ENCODE data around the gene KRTAP10-1. TPM values are rescaled to one million over a fixed set of nuclear protein-coding genes. Genes with fewer than 3 reads are reported as not detected.

KRTAP10-1 gene
- total RNA-seq, 1 experiment from 2014 or later = not detected

GRCh38 chr21:44567481-44568171 lies 27.6 kb upstream of the KRTAP10-1 start:
- DNase-seq (ENCODE audit: low spot score) (no peak), ATAC-seq (no peak)
- peaks cover 17% of the 10 kb centered on the region for H3K36me3 Mint-ChIP-seq
- ChIA-PET POLR2A (no interaction called here), CTCF (interaction anchor here (1.2 kb wide), 1 partner anchor 225 kb away, joined by 3 read pairs; no protein-coding TSS in a partner anchor)
- TF ChIP-seq ETV6 (CRISPR knock-in tag; IDR thresholded peaks at IDR 0.05) = no peak
- TF ChIP-seq NFYB (CRISPR knock-in tag; conservative IDR thresholded peaks at IDR 0.05; ENCODE audit: low read depth) = no peak
- no peak for TF ChIP-seq SP1 (CRISPR knock-in tag; conservative IDR thresholded peaks at IDR 0.05)
- no peak for TF ChIP-seq PREB (CRISPR knock-in tag; IDR thresholded peaks at IDR 0.05; ENCODE audit: borderline replicate concordance)
- no peak for TF ChIP-seq ATF3 (CRISPR knock-in tag; conservative IDR thresholded peaks at IDR 0.05)
- TF ChIP-seq RORB (CRISPR knock-in tag; IDR thresholded peaks at IDR 0.05) = no peak
- TF ChIP-seq ZNF396 (CRISPR knock-in tag; IDR thresholded peaks at IDR 0.05; ENCODE audit: borderline replicate concordance) = no peak
- no peak for TF ChIP-seq E2F5 (CRISPR knock-in tag; IDR thresholded peaks at IDR 0.05)
- no peak for TF ChIP-seq ELF4 (CRISPR knock-in tag; IDR thresholded peaks at IDR 0.05; ENCODE audit: low read depth)
- TF ChIP-seq NR1H2 (CRISPR knock-in tag; IDR thresholded peaks at IDR 0.05) = no peak
- no peak for TF ChIP-seq FOXP4 (CRISPR knock-in tag; IDR thresholded peaks at IDR 0.05)
- no peak for TF ChIP-seq ZNF219 (CRISPR knock-in tag; IDR thresholded peaks at IDR 0.05; ENCODE audit: borderline replicate concordance)
- TF ChIP-seq USF1 (CRISPR knock-in tag; IDR thresholded peaks at IDR 0.05) = no peak
- no peak for TF ChIP-seq CTCF (IDR thresholded peaks at IDR 0.05)
- no peak overlapping the region for H3K27ac Mint-ChIP-seq
- no peak overlapping the region for H3K4me3 Mint-ChIP-seq
- no peaks in the 10 kb centered on the region for H3K4me1 Mint-ChIP-seq
- peaks cover 6% of the 10 kb centered on the region for H3K27me3 Mint-ChIP-seq (ENCODE audit: low read depth)
- peaks cover 23% of the 10 kb centered on the region for H3K9me3 Mint-ChIP-seq

GRCh38 chr21:44566403-44566802 lies 26.4 kb upstream of the KRTAP10-1 start:
- ChIA-PET CTCF (interaction anchor here (1.5 kb wide), 1 partner anchor 227 kb away, joined by 3 read pairs; no protein-coding TSS in a partner anchor), POLR2A (no interaction called here)
- Mint-ChIP-seq H3K9me3 (peaks cover 18% of the 10 kb centered on the region), H3K36me3 (peaks cover 11% of the 10 kb centered on the region), H3K27ac (no peak overlapping the region), H3K4me3 (no peak overlapping the region), H3K4me1 (no peaks in the 10 kb centered on the region), H3K27me3 (ENCODE audit: low read depth) (peaks cover 2% of the 10 kb centered on the region; the same call in 1 of the 2 replicates)
- no peak for DNase-seq (ENCODE audit: low spot score)
- no peak for ATAC-seq
- no peak for TF ChIP-seq ATF6 (CRISPR knock-in tag; IDR thresholded peaks at IDR 0.05)
- no peak for TF ChIP-seq MXD4 (CRISPR knock-in tag; IDR thresholded peaks at IDR 0.05; ENCODE audit: borderline replicate concordance)
- TF ChIP-seq RELA (CRISPR knock-in tag; IDR thresholded peaks at IDR 0.05; ENCODE audit: borderline replicate concordance) = no peak
- no peak for TF ChIP-seq ERG (CRISPR knock-in tag; IDR thresholded peaks at IDR 0.05)
- no peak for TF ChIP-seq TP53 (CRISPR knock-in tag; IDR thresholded peaks at IDR 0.05)
- TF ChIP-seq PREB (CRISPR knock-in tag; IDR thresholded peaks at IDR 0.05; ENCODE audit: borderline replicate concordance) = no peak
- no peak for TF ChIP-seq ESRRA (CRISPR knock-in tag; IDR thresholded peaks at IDR 0.05; ENCODE audit: borderline replicate concordance)
- TF ChIP-seq TCF7 (CRISPR knock-in tag; IDR thresholded peaks at IDR 0.05; ENCODE audit: low read depth) = no peak
- TF ChIP-seq SMAD4 (CRISPR knock-in tag; IDR thresholded peaks at IDR 0.05) = no peak
- TF ChIP-seq ATF1 (CRISPR knock-in tag; IDR thresholded peaks at IDR 0.05) = no peak

All from WTC11 (cell line).